GM12878 (cell line): ENCODE measurements around the gene MAN2A1. TPM values are rescaled to one million over a fixed set of nuclear protein-coding genes. Genes with fewer than 3 reads are reported as not detected.

Experiments used
- ATAC-seq: fragments of 200-7000 bp; cut with Tn5 transposase; 3 replicates; pipeline ENCODE4 v1.9.1; 2020; ENCODE audit warnings: mild to moderate bottlenecking, moderate library complexity
- BruUV-seq: library from RNA; stranded (reverse); fragments of 400-500 nt; replicated peaks from 2 replicates; lab custom pipeline; 2021; lab: Mats Ljungman, UMichigan
- CTCF ChIA-PET: fragments of 300-600 bp; sonication (Branson Sonifier 250); formaldehyde crosslinking; extraction: SDS; loops from one replicate; lab custom pipeline; 2021; ENCODE audit warnings: inconsistent platforms; lab: Yijun Ruan, JAX
- POLR2A ChIA-PET: fragments of 350-600 bp; formaldehyde crosslinking; extraction: SDS; loops from one replicate; lab custom pipeline; 2021; ENCODE audit warnings: inconsistent platforms; lab: Charles Lee
- RAD21 ChIA-PET: fragments of 300-600 bp; sonication (Branson Sonifier 250); formaldehyde crosslinking; loops from one replicate; lab custom pipeline; 2023; ENCODE audit warnings: antibody characterized with exemption; ENCODE audit not compliant: unreplicated experiment; lab: Charles Lee
- SMC1A ChIA-PET: fragments of 300-600 bp; sonication (Branson Sonifier 250); formaldehyde crosslinking; loops from one replicate; lab custom pipeline; 2023; ENCODE audit not compliant: unreplicated experiment, uncharacterized antibody; lab: Charles Lee
- DNase-seq: peaks from one replicate; pipeline ENCODE4 v3.0.0-alpha.2; 2011; ENCODE audit warnings: low read depth, low spot score
- FAIRE-seq: peaks from 3 replicates; lab custom pipeline; 2011; peaks lifted over from hg19 to GRCh38; lab: Jason Lieb, UNC
- H2AFZ ChIP-seq: 2 replicates; pipeline ENCODE4 v1.6.0; 2011; ENCODE audit warnings: low read depth, low read length, control low read depth; ENCODE audit not compliant: control insufficient read depth
- H3K27ac ChIP-seq: 2 replicates; pipeline ENCODE4 v1.5.1; 2011; ENCODE audit warnings: control low read depth; ENCODE audit not compliant: control insufficient read depth, insufficient read depth
- H3K27me3 ChIP-seq, 2 experiments: replicated peaks in 1 of 2; 2 replicates each; pipeline versions ENCODE4 v1.6.0 to v1.6.1; 2011; ENCODE audit warnings: low read length in 1 of 2; ENCODE audit not compliant: control insufficient read depth in 2 of 2, insufficient read depth in 2 of 2
- H3K36me3 ChIP-seq, 2 experiments: 2 replicates each; pipeline ENCODE4 v1.5.1; 2011; ENCODE audit warnings: low read length in 1 of 2; ENCODE audit not compliant: control insufficient read depth in 2 of 2, insufficient read depth in 2 of 2
- H3K4me1 ChIP-seq: 2 replicates; pipeline ENCODE4 v1.6.1; 2011; ENCODE audit warnings: mild to moderate bottlenecking, low read length, moderate library complexity, mixed read lengths; ENCODE audit not compliant: control insufficient read depth, insufficient read depth
- H3K4me2 ChIP-seq: 2 replicates; pipeline ENCODE4 v1.6.0; 2011; ENCODE audit warnings: control low read depth; ENCODE audit not compliant: control insufficient read depth, insufficient read depth
- H3K4me3 ChIP-seq: fragments of 200-600 bp; sonication (generic); 2 replicates; pipeline ENCODE4 v1.5.1; 2016
- H3K79me2 ChIP-seq: 2 replicates; pipeline ENCODE4 v1.6.0; 2011; ENCODE audit warnings: low read length; ENCODE audit not compliant: control insufficient read depth, insufficient read depth
- H3K9ac ChIP-seq: 2 replicates; pipeline ENCODE4 v1.8.0; 2011; ENCODE audit warnings: low read length, control low read depth, mixed read lengths; ENCODE audit not compliant: control insufficient read depth, insufficient read depth
- H3K9me3 ChIP-seq: replicated peaks from 3 replicates; pipeline ENCODE4 v1.5.1; 2011; ENCODE audit warnings: mild to moderate bottlenecking, low read length; ENCODE audit not compliant: control insufficient read depth, insufficient read depth
- H4K20me1 ChIP-seq: 2 replicates; pipeline ENCODE4 v1.6.0; 2011; ENCODE audit not compliant: control insufficient read depth, insufficient read depth
- NR2C2 ChIP-seq: IDR thresholded peaks from 2 replicates; pipeline ENCODE4 v1.6.1; 2011; ENCODE audit warnings: borderline replicate concordance, low read depth; ENCODE audit not compliant: control insufficient read depth, insufficient read length
- RCOR1 ChIP-seq: conservative IDR thresholded peaks from 2 replicates; pipeline ENCODE4 v1.6.1; 2012; ENCODE audit warnings: low read depth, low read length, improper control_type of control experiment
- RELA ChIP-seq: fragments of 450-650 bp; IDR thresholded peaks from 2 replicates; pipeline ENCODE4 v1.8.0; 2014; ENCODE audit warnings: borderline replicate concordance; ENCODE audit not compliant: partially characterized antibody
- SMAD5 ChIP-seq: IDR thresholded peaks from 2 replicates; pipeline ENCODE4 v1.6.1; 2016; ENCODE audit warnings: antibody characterized with exemption, low read depth
- WRNIP1 ChIP-seq: IDR thresholded peaks from 2 replicates; pipeline ENCODE4 v1.6.1; 2011; ENCODE audit warnings: low read depth, low read length, improper control_type of control experiment, borderline replicate concordance
- WGBS: methylation state at CpG from one replicate; pipeline ENCODE4 v1.1.6; 2016; ENCODE audit warnings: low lambda C conversion rate; ENCODE audit not compliant: insufficient replicate concordance, insufficient coverage; ENCODE audit errors: missing lambda C conversion rate; 5-methylcytosine and 5-hydroxymethylcytosine counted together
- in situ Hi-C: fragments of 300-500 bp; cut with MboI; formaldehyde crosslinking; loops from 9 replicates; pipeline ENCODE4 v1.14.3; 2018; ENCODE audit warnings: mixed read lengths
- intact Hi-C: fragments of 100-400 bp; cut with micrococcal nuclease; formaldehyde crosslinking; loops from one replicate; pipeline ENCODE4 v1.14.2; 2022; ENCODE audit not compliant: unreplicated experiment
- polyA plus RNA-seq, 11 experiments: library from polyadenylated mRNA; depleted of rRNA in 4 of 11; unstranded in 6 of 11; stranded (reverse) in 5 of 11; fragments of >200 nt; fragmentation: Nextera tagmentation in 4 of 11; fragmentation: Illumina TruSeq in 1 of 11; extraction: Ambion mirVana in 4 of 11; extraction: Trizol in 1 of 11; gene quantifications; 1 replicate in 1 of 11; 2 replicates in 10 of 11; pipeline versions ENCODE4 v1.2.1 to v1.2.3, GENCODE V29; 2011 to 2016; ENCODE audit warnings: inconsistent platforms in 2 of 11, missing spikeins in 2 of 11, low read depth in 1 of 11
- total RNA-seq, 4 experiments: library from RNA; depleted of rRNA in 3 of 4; stranded (reverse); fragments of >200 nt in 3 of 4; fragmentation: Illumina TruSeq in 1 of 4; extraction: Trizol in 1 of 4; gene quantifications; 2 replicates each; pipeline versions ENCODE4 v1.2.1 to v1.2.3, GENCODE V29; 2013 to 2021
- TF ChIP-seq, protein P1 (sequence below): IDR thresholded peaks from 2 replicates; pipeline ENCODE4 v1.6.1; 2011; ENCODE audit warnings: mild to moderate bottlenecking, low read depth, low read length, moderate library complexity; ENCODE audit not compliant: insufficient replicate concordance
- TF ChIP-seq, protein P2 (sequence below): fragments of 450-650 bp; IDR thresholded peaks from 2 replicates; pipeline ENCODE4 v1.6.1; 2016; ENCODE audit warnings: mild to moderate bottlenecking, moderate library complexity, borderline replicate concordance
- TF ChIP-seq, protein P3 (sequence below): IDR thresholded peaks from 2 replicates; pipeline ENCODE4 v1.6.1; 2012; ENCODE audit warnings: mild to moderate bottlenecking, low read depth, low read length
- TF ChIP-seq, protein P4 (sequence below): fragments of 450-650 bp; IDR thresholded peaks from 2 replicates; pipeline ENCODE4 v1.6.1; 2014; ENCODE audit warnings: mild to moderate bottlenecking

The MAN2A1 gene
- total and polyA plus RNA-seq, 10 of the 15 experiments (the other 5 are each of a cell fraction or from before 2014, with no cell fraction given), result 4.2 to 27.9 (median 10.5) TPM

DNA sequence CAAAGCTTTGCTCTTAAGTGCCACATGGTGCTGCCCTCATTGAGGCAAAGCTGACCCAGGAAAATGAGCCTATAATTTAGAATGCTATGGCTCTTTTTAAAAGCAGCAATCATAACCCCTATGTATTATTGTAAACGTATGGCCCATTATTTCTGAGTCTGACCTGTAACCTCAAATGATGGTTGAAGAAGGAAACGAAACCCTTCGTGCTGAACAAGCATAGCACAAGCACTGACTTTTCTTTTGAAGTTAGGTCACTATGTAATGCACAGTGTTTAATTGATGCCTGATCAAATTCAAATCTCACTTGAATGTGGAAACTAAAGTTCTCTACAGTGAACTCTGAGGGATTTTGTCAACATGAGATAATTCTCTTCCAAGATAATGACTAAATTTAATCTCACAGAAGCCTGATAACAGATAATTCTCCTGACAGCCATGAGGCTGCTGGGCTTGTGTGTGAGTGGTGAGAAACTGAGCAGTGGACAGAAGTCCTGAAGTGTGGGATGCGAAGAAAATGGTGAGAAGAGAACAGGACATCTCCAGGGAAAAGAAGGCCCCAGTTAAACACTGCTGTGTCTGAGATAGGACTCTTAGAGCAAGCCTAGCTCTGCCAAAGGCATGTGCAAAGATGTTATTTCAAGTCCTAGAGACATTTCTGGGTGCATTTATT, 226.9 kb downstream of the MAN2A1 start:
- SMC1A ChIA-PET, result no interaction called here

More for the DNA sequence above, 226.9 kb downstream of the MAN2A1 start:
- Histone ChIP-seq H3K4me1 (no peaks in the 10 kb centered on the region), H3K27me3 (no peaks in the 10 kb centered on the region), H3K79me2 (no peaks in the 10 kb centered on the region), H3K27ac (no peak overlapping the region), H3K4me3 (no peak overlapping the region), H3K4me2 (no peak overlapping the region), H3K9me3 (no peaks in the 10 kb centered on the region), H3K9ac (no peak overlapping the region), H3K36me3 (no peaks in the 10 kb centered on the region), H2AFZ (no peak overlapping the region), H4K20me1 (no peaks in the 10 kb centered on the region)
- RAD21 ChIA-PET, result no interaction called here
- TF ChIP-seq WRNIP1, result no peak
- no peak for TF ChIP-seq NR2C2
- TF ChIP-seq, protein P1, sequence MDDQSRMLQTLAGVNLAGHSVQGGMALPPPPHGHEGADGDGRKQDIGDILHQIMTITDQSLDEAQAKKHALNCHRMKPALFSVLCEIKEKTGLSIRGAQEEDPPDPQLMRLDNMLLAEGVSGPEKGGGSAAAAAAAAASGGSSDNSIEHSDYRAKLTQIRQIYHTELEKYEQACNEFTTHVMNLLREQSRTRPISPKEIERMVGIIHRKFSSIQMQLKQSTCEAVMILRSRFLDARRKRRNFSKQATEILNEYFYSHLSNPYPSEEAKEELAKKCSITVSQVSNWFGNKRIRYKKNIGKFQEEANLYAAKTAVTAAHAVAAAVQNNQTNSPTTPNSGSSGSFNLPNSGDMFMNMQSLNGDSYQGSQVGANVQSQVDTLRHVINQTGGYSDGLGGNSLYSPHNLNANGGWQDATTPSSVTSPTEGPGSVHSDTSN, result no peak
- TF ChIP-seq, protein P2, sequence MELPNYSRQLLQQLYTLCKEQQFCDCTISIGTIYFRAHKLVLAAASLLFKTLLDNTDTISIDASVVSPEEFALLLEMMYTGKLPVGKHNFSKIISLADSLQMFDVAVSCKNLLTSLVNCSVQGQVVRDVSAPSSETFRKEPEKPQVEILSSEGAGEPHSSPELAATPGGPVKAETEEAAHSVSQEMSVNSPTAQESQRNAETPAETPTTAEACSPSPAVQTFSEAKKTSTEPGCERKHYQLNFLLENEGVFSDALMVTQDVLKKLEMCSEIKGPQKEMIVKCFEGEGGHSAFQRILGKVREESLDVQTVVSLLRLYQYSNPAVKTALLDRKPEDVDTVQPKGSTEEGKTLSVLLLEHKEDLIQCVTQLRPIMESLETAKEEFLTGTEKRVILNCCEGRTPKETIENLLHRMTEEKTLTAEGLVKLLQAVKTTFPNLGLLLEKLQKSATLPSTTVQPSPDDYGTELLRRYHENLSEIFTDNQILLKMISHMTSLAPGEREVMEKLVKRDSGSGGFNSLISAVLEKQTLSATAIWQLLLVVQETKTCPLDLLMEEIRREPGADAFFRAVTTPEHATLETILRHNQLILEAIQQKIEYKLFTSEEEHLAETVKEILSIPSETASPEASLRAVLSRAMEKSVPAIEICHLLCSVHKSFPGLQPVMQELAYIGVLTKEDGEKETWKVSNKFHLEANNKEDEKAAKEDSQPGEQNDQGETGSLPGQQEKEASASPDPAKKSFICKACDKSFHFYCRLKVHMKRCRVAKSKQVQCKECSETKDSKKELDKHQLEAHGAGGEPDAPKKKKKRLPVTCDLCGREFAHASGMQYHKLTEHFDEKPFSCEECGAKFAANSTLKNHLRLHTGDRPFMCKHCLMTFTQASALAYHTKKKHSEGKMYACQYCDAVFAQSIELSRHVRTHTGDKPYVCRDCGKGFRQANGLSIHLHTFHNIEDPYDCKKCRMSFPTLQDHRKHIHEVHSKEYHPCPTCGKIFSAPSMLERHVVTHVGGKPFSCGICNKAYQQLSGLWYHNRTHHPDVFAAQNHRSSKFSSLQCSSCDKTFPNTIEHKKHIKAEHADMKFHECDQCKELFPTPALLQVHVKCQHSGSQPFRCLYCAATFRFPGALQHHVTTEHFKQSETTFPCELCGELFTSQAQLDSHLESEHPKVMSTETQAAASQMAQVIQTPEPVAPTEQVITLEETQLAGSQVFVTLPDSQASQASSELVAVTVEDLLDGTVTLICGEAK, result no peak
- TF ChIP-seq, protein P3, sequence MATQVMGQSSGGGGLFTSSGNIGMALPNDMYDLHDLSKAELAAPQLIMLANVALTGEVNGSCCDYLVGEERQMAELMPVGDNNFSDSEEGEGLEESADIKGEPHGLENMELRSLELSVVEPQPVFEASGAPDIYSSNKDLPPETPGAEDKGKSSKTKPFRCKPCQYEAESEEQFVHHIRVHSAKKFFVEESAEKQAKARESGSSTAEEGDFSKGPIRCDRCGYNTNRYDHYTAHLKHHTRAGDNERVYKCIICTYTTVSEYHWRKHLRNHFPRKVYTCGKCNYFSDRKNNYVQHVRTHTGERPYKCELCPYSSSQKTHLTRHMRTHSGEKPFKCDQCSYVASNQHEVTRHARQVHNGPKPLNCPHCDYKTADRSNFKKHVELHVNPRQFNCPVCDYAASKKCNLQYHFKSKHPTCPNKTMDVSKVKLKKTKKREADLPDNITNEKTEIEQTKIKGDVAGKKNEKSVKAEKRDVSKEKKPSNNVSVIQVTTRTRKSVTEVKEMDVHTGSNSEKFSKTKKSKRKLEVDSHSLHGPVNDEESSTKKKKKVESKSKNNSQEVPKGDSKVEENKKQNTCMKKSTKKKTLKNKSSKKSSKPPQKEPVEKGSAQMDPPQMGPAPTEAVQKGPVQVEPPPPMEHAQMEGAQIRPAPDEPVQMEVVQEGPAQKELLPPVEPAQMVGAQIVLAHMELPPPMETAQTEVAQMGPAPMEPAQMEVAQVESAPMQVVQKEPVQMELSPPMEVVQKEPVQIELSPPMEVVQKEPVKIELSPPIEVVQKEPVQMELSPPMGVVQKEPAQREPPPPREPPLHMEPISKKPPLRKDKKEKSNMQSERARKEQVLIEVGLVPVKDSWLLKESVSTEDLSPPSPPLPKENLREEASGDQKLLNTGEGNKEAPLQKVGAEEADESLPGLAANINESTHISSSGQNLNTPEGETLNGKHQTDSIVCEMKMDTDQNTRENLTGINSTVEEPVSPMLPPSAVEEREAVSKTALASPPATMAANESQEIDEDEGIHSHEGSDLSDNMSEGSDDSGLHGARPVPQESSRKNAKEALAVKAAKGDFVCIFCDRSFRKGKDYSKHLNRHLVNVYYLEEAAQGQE, result no peak
- no peak for TF ChIP-seq SMAD5
- no peak for TF ChIP-seq RCOR1
- TF ChIP-seq RELA, result no peak
- TF ChIP-seq, protein P4, sequence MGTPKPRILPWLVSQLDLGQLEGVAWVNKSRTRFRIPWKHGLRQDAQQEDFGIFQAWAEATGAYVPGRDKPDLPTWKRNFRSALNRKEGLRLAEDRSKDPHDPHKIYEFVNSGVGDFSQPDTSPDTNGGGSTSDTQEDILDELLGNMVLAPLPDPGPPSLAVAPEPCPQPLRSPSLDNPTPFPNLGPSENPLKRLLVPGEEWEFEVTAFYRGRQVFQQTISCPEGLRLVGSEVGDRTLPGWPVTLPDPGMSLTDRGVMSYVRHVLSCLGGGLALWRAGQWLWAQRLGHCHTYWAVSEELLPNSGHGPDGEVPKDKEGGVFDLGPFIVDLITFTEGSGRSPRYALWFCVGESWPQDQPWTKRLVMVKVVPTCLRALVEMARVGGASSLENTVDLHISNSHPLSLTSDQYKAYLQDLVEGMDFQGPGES, result no peak
- CTCF ChIA-PET, result no interaction called here
- intact Hi-C loops, result no loop called here
- FAIRE-seq (no peak), DNase-seq (no peak), ATAC-seq (no peak)
- BruUV-seq, result no TSS peak
- POLR2A ChIA-PET, result interaction anchor here (0.6 kb wide), 1 partner anchor 441 kb away, joined by 4 read pairs; no protein-coding TSS in a partner anchor
- 43% methylated on average over 4 of the region's 4 CpGs for WGBS
- in situ Hi-C loops, result no loop called here
